Loucy (cell line): ENCODE results near the gene SLC16A4.
"Not testable (repeated sequence)": the region's sequence is repeated elsewhere in the genome, so short reads cannot be mapped to it uniquely, and the experiment has no call there.

ENCODE experiments used
- H2AFZ ChIP-seq: fragments of 200-600 bp; sonication (generic); 2 replicates; pipeline ENCODE4 v1.6.0; 2016; ENCODE audit warnings: antibody characterized with exemption, mild to moderate bottlenecking, low read length, moderate library complexity
- H3F3A ChIP-seq: fragments of 200-600 bp; 2 replicates; pipeline ENCODE4 v1.6.0; 2016; ENCODE audit warnings: antibody characterized with exemption, low read depth, mild to moderate bottlenecking
- H3K27me3 ChIP-seq: fragments of 200-600 bp; sonication (generic); 2 replicates; pipeline ENCODE4 v1.6.1; 2014; ENCODE audit warnings: low read length, mild to moderate bottlenecking; ENCODE audit not compliant: insufficient read depth, poor library complexity, severe bottlenecking
- H3K36me3 ChIP-seq: fragments of 200-600 bp; sonication (generic); 2 replicates; pipeline ENCODE4 v1.6.1; 2016; ENCODE audit warnings: low read length; ENCODE audit not compliant: insufficient read depth
- H3K4me1 ChIP-seq: fragments of 200-600 bp; sonication (generic); 2 replicates; pipeline ENCODE4 v1.5.1; 2014; ENCODE audit warnings: low read length, mild to moderate bottlenecking; ENCODE audit not compliant: insufficient read depth, poor library complexity, severe bottlenecking
- H3K4me2 ChIP-seq: fragments of 200-600 bp; sonication (generic); 2 replicates; pipeline ENCODE4 v1.6.0; 2014; ENCODE audit warnings: antibody characterized with exemption, low read length, low read depth, mild to moderate bottlenecking; ENCODE audit not compliant: poor library complexity, severe bottlenecking
- H3K4me3 ChIP-seq: fragments of 200-600 bp; sonication (generic); 2 replicates; pipeline ENCODE4 v1.5.1; 2014; ENCODE audit warnings: low read length, mild to moderate bottlenecking, mixed read lengths; ENCODE audit not compliant: poor library complexity, severe bottlenecking
- H3K79me2 ChIP-seq: fragments of 200-600 bp; sonication (generic); 2 replicates; pipeline ENCODE4 v1.6.1; 2014; ENCODE audit warnings: low read length; ENCODE audit not compliant: insufficient read depth
- H3K9ac ChIP-seq: fragments of 200-600 bp; sonication (generic); 2 replicates; pipeline ENCODE4 v1.6.0; 2014; ENCODE audit warnings: mild to moderate bottlenecking, low read depth, low read length, moderate library complexity; ENCODE audit not compliant: poor library complexity, severe bottlenecking
- H3K9me2 ChIP-seq: fragments of 200-600 bp; sonication (generic); replicated peaks from 2 replicates; pipeline ENCODE4 v1.6.1; 2016; ENCODE audit warnings: low read depth, low read length, mixed read lengths
- H3K9me3 ChIP-seq: fragments of 200-600 bp; sonication (generic); 2 replicates; pipeline ENCODE4 v1.6.1; 2014; ENCODE audit warnings: mild to moderate bottlenecking, antibody characterized with exemption, low read length, low read depth; ENCODE audit not compliant: insufficient read depth
- H4K20me1 ChIP-seq: fragments of 200-600 bp; sonication (generic); 2 replicates; pipeline ENCODE4 v1.6.0; 2014; ENCODE audit warnings: antibody characterized with exemption, low read length, mild to moderate bottlenecking; ENCODE audit not compliant: insufficient read depth, poor library complexity, severe bottlenecking
- EZH2phosphoT487 ChIP-seq: fragments of 200-600 bp; IDR thresholded peaks from 2 replicates; pipeline ENCODE4 v1.6.1; 2018; ENCODE audit warnings: antibody characterized with exemption, mild to moderate bottlenecking, moderate library complexity, borderline replicate concordance
- TF ChIP-seq, protein P1 (sequence below): fragments of 200-600 bp; sonication (generic); conservative IDR thresholded peaks from 2 replicates; pipeline ENCODE4 v1.5.1; 2014; ENCODE audit warnings: mild to moderate bottlenecking, antibody characterized with exemption, low read length

The SLC16A4 gene

DNA sequence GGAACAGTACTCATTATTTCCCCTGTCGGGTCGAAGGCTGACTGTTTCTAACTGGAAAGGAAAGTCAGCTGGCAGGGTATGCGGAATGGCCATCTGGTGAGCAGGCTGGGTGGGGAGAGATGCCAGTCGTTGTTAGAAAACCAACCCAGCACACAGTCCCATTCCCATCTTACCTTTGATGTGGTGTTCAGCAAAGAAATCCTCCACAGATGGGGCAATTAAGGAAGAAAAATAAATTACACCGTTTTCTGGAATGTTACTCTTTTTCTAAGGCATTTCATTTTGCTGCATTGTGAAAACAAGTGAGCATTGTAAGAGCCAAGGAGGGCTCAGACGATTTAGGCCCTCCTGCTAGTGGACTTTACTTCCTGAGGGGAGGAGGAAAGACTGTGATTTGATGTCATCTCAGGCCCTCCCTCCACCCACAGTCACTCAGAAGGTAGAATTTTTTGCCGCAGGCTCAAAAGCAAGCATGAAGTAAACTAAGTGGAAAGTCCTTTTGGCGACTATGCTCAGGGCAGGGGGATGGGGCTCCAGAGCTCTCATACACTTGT, at the start of gene SLC16A4:
Gene SLC16A4, minus strand, starts transcription at position 335 of the 554 bp plus-strand sequence. CDS start 1,703 bp downstream, outside the sequence.
- H2AFZ ChIP-seq, result no peak within 1 kb of the TSS
- H3F3A ChIP-seq, result no peaks in the 10 kb centered on the region
- no peaks in the 10 kb centered on the region for H3K79me2 ChIP-seq
- no peaks in the 10 kb centered on the region for H3K36me3 ChIP-seq
- no peak within 1 kb of the TSS for H3K9ac ChIP-seq
- H3K27me3 ChIP-seq, result no peaks in the 10 kb centered on the region
- H3K4me1 ChIP-seq, result no peaks in the 10 kb centered on the region
- H3K4me3 ChIP-seq, result no peak within 1 kb of the TSS
- H3K9me2 ChIP-seq, result no peaks in the 10 kb centered on the region
- no peak within 1 kb of the TSS for H3K4me2 ChIP-seq
- TF ChIP-seq, protein P1, sequence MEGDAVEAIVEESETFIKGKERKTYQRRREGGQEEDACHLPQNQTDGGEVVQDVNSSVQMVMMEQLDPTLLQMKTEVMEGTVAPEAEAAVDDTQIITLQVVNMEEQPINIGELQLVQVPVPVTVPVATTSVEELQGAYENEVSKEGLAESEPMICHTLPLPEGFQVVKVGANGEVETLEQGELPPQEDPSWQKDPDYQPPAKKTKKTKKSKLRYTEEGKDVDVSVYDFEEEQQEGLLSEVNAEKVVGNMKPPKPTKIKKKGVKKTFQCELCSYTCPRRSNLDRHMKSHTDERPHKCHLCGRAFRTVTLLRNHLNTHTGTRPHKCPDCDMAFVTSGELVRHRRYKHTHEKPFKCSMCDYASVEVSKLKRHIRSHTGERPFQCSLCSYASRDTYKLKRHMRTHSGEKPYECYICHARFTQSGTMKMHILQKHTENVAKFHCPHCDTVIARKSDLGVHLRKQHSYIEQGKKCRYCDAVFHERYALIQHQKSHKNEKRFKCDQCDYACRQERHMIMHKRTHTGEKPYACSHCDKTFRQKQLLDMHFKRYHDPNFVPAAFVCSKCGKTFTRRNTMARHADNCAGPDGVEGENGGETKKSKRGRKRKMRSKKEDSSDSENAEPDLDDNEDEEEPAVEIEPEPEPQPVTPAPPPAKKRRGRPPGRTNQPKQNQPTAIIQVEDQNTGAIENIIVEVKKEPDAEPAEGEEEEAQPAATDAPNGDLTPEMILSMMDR, result no peak
- TF ChIP-seq EZH2phosphoT487, result no peak
- H3K9me3 ChIP-seq, result no peaks in the 10 kb centered on the region
- no peaks in the 10 kb centered on the region for H4K20me1 ChIP-seq

GRCh38 chr1:110439873-110440272, 49.0 kb upstream of the SLC16A4 start:
- not testable (repeated sequence) for H3K27me3 ChIP-seq, H3K36me3 ChIP-seq

GRCh38 chr1:110438893-110439292, 48.1 kb upstream of the SLC16A4 start:
- Histone ChIP-seq H3K4me3 (no peak overlapping the region), H3K9me3 (no peaks in the 10 kb centered on the region), H3K9me2 (no peaks in the 10 kb centered on the region), H3K9ac (no peak overlapping the region), H2AFZ (no peak overlapping the region), H3K4me2 (no peak overlapping the region), H3K36me3 (no peaks in the 10 kb centered on the region), H3K79me2 (no peaks in the 10 kb centered on the region), H3K27me3 (no peaks in the 10 kb centered on the region), H4K20me1 (no peaks in the 10 kb centered on the region), H3K4me1 (no peaks in the 10 kb centered on the region), H3F3A (no peaks in the 10 kb centered on the region)
- TF ChIP-seq EZH2phosphoT487, result no peak
- TF ChIP-seq, protein P1, result no peak

More at GRCh38 chr1:110439873-110440272, 49.0 kb upstream of the SLC16A4 start:
- H3F3A ChIP-seq, H3K4me1 ChIP-seq, H3K9me3 ChIP-seq, H2AFZ ChIP-seq, H3K9me2 ChIP-seq, H3K9ac ChIP-seq, H4K20me1 ChIP-seq, H3K79me2 ChIP-seq, H3K4me3 ChIP-seq, H3K4me2 ChIP-seq: not testable (repeated sequence)

GRCh38 chr1:110437645-110438299, 46.9 kb upstream of the SLC16A4 start:
- not testable (repeated sequence) for H4K20me1 ChIP-seq, H3F3A ChIP-seq, H3K79me2 ChIP-seq, H3K27me3 ChIP-seq, H3K4me1 ChIP-seq, H3K36me3 ChIP-seq, H3K9ac ChIP-seq, H3K9me3 ChIP-seq, H3K9me2 ChIP-seq, H3K4me2 ChIP-seq, H2AFZ ChIP-seq, H3K4me3 ChIP-seq
